Spinal cord (tissue), 10 donors: ENCODE data around the gene IRX1. TPM values are rescaled to one million over a fixed set of nuclear protein-coding genes. Genes with fewer than 3 reads are reported as not detected.

Experiments
- DNase-seq, 6 donors: peaks; one replicate each; pipeline versions ENCODE4 v3.0.0 to v3.0.0-alpha.2; 2013 to 2015; ENCODE audit warnings: low spot score in 6 of 6, low read depth in 4 of 6
- H3K27ac ChIP-seq: one replicate; pipeline ENCODE4 v1.5.1; 2013; ENCODE audit warnings: low read depth, low read length, control low read depth
- H3K27me3 ChIP-seq: one replicate; pipeline ENCODE4 v1.6.1; 2013; ENCODE audit warnings: low read length; ENCODE audit not compliant: control insufficient read depth, insufficient read depth
- H3K36me3 ChIP-seq: one replicate; pipeline ENCODE4 v1.6.1; 2013; ENCODE audit warnings: low read length; ENCODE audit not compliant: control insufficient read depth, insufficient read depth
- H3K4me1 ChIP-seq: one replicate; pipeline ENCODE4 v1.6.1; 2013; ENCODE audit warnings: low read length; ENCODE audit not compliant: control insufficient read depth, insufficient read depth
- H3K4me3 ChIP-seq: one replicate; pipeline ENCODE4 v1.5.1; 2013; ENCODE audit warnings: low read depth, low read length, control low read depth
- H3K9me3 ChIP-seq: one replicate; pipeline ENCODE4 v1.6.1; 2013; ENCODE audit warnings: low read length; ENCODE audit not compliant: control insufficient read depth, insufficient read depth
- WGBS: methylation state at CpG from one replicate; pipeline ENCODE4 v1.1.5; 2013; ENCODE audit warnings: missing lambda C conversion rate; ENCODE audit not compliant: insufficient coverage; 5-methylcytosine and 5-hydroxymethylcytosine counted together
- long read RNA-seq, 4 donors: transcript quantifications; one replicate each; lab custom pipeline, GENCODE V29; 2026
- polyA plus RNA-seq, 2 donors: library from polyadenylated mRNA; unstranded; fragments of 120-200 nt; gene quantifications; one replicate each; pipeline ENCODE4 v1.2.1, GENCODE V29; 2013; ENCODE audit not compliant: insufficient read length in 2 of 2
- total RNA-seq, 2 donors: library from RNA; depleted of rRNA in 1 of 2; stranded (reverse); fragments of 120-200 nt in 1 of 2; fragments of >200 nt in 1 of 2; gene quantifications; one replicate each; pipeline versions ENCODE4 v1.2.3 to v1.2.4, GENCODE V29; 2013 to 2014
- donor health status: healthy.

IRX1 gene
- total RNA-seq (10 to 100 TPM in 1 of 2 donors, 1 to 10 TPM in 1; 6.0 to 11.9 TPM), polyA plus RNA-seq (10 to 100 TPM; 28.8 to 33.5 TPM)
- long read RNA-seq, donor 1, transcript IRX1-201 (4 exons, 1,858 nt) = major isoform, 9 of 17 reads
- long read RNA-seq, donor 1, partial matches to known transcripts = 8 of 17 reads
- long read RNA-seq, donor 1, other reads (novel, unspliced or antisense) = 0 of 17 reads
- long read RNA-seq, donor 2, transcript IRX1-201 (4 exons, 1,858 nt) = major isoform, 6 of 17 reads
- long read RNA-seq, donor 2, partial matches to known transcripts = 11 of 17 reads
- long read RNA-seq, donor 2, other reads (novel, unspliced or antisense) = 0 of 17 reads
- long read RNA-seq, donor 3, partial matches to known transcripts = 0 of 4 reads
- long read RNA-seq, donor 3, other reads (novel, unspliced or antisense) = 0 of 4 reads
- long read RNA-seq, donor 4, transcript IRX1-201 (4 exons, 1,858 nt) = major isoform, 25 of 39 reads
- long read RNA-seq, donor 4, partial matches to known transcripts = 14 of 39 reads
- long read RNA-seq, donor 4, other reads (novel, unspliced or antisense) = 0 of 39 reads

- WGBS = under 1% methylated on average over 92 of the region's 106 CpGs
These were observed at the start of gene IRX1 for GRCh38 chr5:3595006-3595961. Gene IRX1, plus strand, starts transcription at chr5:3595832. Its CDS starts 274 bp downstream, at chr5:3596106.

DNA sequence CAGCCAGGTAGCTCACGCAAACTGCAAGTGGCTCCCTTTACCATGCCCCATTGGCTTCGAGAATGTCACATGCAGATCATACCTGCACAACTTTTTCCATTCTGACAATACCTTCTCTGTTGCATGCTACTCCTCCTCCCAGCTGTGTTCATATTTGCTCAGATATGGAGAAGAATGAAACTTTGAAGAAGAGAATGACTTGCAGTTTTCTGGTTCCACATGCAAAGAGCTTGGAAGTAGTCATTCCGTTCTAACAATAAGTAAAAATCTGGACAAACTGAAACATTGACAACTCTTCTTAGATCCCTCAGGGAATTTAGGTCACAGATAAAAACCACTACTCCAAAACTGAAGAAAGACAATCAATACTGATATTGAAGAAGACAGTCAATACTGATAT lies 49.6 kb upstream of the IRX1 start:
- no peak for DNase-seq
- H3K4me1 ChIP-seq = no peaks in the 10 kb centered on the region
- no peaks in the 10 kb centered on the region for H3K27me3 ChIP-seq
- H3K36me3 ChIP-seq = no peaks in the 10 kb centered on the region
- H3K9me3 ChIP-seq = no peaks in the 10 kb centered on the region
- no CpG with 5 or more reads among the region's 3 CpGs for WGBS
- no peak overlapping the region for H3K4me3 ChIP-seq
- H3K27ac ChIP-seq = no peak overlapping the region

More at GRCh38 chr5:3595006-3595961, at the start of gene IRX1:
- peaks cover 56% of the 10 kb centered on the region for H3K4me1 ChIP-seq
- H3K27me3 ChIP-seq = peaks cover 93% of the 10 kb centered on the region
- DNase-seq = peak in 2 of 6 donors; percentile 74 to 79
- H3K36me3 ChIP-seq = peaks cover 12% of the 10 kb centered on the region
- no peaks in the 10 kb centered on the region for H3K9me3 ChIP-seq
- peak within 1 kb of the TSS; percentile 85 for H3K27ac ChIP-seq
- peak within 1 kb of the TSS; percentile 40 for H3K4me3 ChIP-seq

DNA sequence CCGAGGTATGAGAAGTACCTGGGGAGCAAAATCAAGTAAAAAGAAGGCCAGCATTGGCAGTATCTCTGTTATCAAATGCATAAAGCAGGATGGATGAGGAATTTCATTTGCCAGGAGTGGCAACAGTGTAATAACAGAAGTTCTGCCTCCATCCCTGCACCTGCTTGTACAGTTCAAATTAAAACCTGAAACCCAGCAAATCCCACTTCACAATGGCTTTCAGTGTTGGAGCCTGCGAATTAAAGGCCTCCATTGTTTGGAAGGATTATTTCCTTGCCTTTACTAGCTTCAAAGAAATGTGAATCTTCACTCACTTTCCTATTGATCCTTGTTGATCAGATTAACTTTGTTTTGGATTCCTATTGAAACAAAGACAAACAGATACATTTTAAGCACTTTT lies 31.5 kb upstream of the IRX1 start:
- Histone ChIP-seq H3K4me3 (no peak overlapping the region), H3K9me3 (peaks cover 4% of the 10 kb centered on the region), H3K27me3 (no peaks in the 10 kb centered on the region), H3K36me3 (no peaks in the 10 kb centered on the region), H3K27ac (no peak overlapping the region), H3K4me1 (no peaks in the 10 kb centered on the region)
- 80% methylated on average over 1 of the region's 2 CpGs for WGBS
- peak in 1 of 6 donors; percentile 4 for DNase-seq

GRCh38 chr5:3564827-3565518 lies 30.7 kb upstream of the IRX1 start:
- Histone ChIP-seq H3K27me3 (no peaks in the 10 kb centered on the region), H3K36me3 (no peaks in the 10 kb centered on the region), H3K4me3 (no peak overlapping the region), H3K9me3 (peaks cover under 1% of the 10 kb centered on the region), H3K27ac (no peak overlapping the region), H3K4me1 (no peaks in the 10 kb centered on the region)
- 89% methylated on average over 6 of the region's 9 CpGs for WGBS
- no peak for DNase-seq

DNA sequence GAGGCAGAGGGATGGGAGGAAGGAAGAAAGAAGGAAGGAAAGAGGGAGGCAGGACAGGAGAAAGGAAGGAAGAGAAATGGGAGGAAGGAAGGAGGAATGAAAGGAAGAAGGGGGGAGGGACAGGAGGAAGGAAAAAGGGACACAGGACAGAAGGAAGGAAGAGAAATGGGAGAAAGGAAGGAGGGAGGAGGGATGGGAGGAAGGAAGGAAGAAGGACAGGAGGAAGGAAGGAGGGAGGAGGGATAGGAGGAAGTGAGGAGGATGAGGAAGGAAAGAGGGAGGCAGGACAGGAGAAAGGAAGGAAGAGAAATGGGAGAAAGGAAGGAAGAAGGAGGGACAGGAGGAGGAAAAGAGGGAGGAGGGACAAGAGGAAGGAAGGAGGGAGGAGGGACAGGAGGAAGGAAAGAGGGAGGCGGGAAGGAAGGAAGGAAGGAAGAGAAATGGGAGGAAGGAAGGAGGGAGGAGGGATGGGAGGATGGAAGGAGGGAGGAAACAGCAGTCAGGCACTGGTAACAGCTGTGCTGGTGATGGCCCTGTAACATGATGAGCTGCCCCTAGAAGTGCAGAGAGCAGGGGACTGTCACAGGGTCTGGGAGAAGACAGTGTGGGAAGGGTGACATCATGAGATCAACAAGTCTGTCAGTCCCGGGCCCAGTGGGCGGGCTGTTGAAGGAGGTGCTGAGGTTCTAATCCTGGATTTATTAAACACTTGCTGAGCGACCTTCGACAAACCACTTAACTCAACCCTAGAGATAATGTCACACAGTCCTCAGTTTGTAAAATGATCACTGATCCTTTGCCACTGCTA lies 10.7 kb upstream of the IRX1 start:
- Histone ChIP-seq H3K9me3 (no peaks in the 10 kb centered on the region), H3K4me3 (no peak overlapping the region), H3K4me1 (no peaks in the 10 kb centered on the region), H3K27me3 (peaks cover 32% of the 10 kb centered on the region), H3K36me3 (no peaks in the 10 kb centered on the region), H3K27ac (no peak overlapping the region)
- no peak for DNase-seq
- 89% methylated on average over 5 of the region's 5 CpGs for WGBS

DNA sequence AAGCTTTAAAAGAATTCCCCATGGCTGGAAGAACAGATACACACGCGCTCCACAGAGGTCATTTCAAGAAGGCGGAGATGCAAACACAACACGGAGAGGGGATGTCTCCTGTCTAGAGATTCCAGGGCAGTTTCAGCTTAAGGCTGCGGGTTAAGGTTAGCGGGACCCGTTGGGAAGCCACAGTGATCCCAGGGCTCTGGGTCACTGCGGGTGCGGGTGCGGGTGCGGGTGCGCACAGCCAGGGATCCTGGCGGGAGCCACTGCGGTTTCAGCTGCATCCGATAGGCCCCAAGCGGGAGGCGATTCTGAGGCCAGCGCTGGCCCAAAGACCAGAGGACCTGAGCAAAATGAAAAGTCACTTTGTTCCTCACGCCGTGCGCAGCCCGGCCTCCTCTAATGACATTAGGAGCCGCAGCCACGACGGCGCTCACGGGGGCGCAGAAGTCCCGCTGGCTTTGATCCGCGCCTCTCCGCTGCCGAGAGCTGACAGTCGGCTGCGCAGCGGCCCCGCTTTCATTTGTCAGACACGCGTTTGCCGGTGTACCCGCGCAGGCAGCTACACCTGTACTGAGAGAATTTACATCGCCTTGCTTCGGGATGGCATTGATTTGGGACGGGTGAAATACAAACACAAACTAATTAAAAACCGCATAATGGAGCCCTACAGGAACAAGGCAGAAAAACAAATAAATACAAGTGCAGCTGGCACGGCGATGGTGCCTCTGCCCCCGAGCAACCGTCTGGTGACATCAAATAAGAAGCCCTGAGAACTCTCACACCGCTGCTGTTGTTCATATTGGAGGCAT lies 5.3 kb upstream of the IRX1 start:
- no peaks in the 10 kb centered on the region for H3K9me3 ChIP-seq
- H3K4me1 ChIP-seq = peaks cover 43% of the 10 kb centered on the region
- 9% methylated on average over 50 of the region's 51 CpGs for WGBS
- peak overlapping the region; percentile 24 for H3K4me3 ChIP-seq
- DNase-seq = peak in 2 of 6 donors; percentile 32 to 71
- peaks cover 78% of the 10 kb centered on the region for H3K27me3 ChIP-seq
- no peaks in the 10 kb centered on the region for H3K36me3 ChIP-seq
- no peak overlapping the region for H3K27ac ChIP-seq

DNA sequence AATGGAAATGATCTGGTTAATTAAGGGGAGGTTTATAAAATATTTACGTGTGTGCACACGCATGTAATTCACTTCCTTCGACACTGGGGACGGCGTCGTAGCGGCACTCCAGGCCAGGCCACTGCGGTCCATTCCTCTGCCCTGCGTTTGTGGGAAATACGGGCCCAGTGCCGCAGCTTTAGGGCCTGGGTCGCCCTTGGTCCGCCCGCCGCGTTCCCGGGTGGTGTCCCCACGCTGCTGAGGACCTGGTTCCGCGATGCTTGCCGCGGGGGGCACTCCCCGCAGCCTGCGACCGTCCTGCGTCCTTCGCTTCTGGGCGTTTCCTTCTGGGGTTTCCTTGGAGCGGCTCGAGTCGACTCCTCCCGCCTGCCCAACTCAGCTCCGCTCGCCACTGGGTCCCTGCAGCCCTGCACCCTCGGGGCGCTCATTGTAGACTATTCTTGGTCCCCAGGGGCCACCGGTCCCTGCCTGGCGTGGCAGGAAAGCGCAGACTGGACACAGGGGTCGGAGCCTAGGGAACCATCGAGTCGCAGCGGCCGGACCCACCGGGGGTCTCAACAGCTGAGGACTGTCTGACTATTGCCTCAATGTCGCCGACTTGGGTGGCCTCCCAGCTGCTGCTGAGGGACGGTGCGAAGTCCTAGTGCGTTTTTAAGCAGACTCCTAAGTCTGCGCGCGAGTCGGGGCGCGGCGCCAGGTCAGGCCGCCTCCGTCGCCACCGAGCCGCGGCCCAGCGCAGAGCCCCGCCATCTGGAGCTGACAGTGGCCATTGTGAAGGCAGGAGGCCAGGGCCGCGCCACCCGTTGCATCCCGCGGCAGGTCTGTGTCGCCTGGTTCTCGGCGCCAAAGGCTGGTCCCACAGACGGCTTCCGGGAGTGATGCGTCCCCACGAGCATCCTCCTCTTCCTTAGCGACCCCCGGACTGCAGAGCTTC lies 4.4 kb upstream of the IRX1 start:
- Histone ChIP-seq H3K4me1 (peaks cover 44% of the 10 kb centered on the region), H3K4me3 (peak overlapping the region; percentile 24), H3K27me3 (peaks cover 77% of the 10 kb centered on the region), H3K9me3 (no peaks in the 10 kb centered on the region), H3K36me3 (no peaks in the 10 kb centered on the region), H3K27ac (no peak overlapping the region)
- DNase-seq = peak in 1 of 6 donors; percentile 27
- 3% methylated on average over 76 of the region's 79 CpGs for WGBS
